Measurements from ENCODE around the gene SLC10A1.
A peak's percentile ranks its signal among the peaks of the same experiment; 100 is the strongest.

SLC10A1 gene

GRCh38 chr14:69766984-69767368 is 30.1 kb downstream of the SLC10A1 start, which contains the start of gene SRSF5:
Gene SRSF5 (plus strand): TSS chr14:69767142. CDS start chr14:69768157, 1,015 bp downstream.
- no peak for TF ChIP-seq CTCF (conservative IDR thresholded peaks at IDR 0.05; ENCODE audit: low read length)

DNA sequence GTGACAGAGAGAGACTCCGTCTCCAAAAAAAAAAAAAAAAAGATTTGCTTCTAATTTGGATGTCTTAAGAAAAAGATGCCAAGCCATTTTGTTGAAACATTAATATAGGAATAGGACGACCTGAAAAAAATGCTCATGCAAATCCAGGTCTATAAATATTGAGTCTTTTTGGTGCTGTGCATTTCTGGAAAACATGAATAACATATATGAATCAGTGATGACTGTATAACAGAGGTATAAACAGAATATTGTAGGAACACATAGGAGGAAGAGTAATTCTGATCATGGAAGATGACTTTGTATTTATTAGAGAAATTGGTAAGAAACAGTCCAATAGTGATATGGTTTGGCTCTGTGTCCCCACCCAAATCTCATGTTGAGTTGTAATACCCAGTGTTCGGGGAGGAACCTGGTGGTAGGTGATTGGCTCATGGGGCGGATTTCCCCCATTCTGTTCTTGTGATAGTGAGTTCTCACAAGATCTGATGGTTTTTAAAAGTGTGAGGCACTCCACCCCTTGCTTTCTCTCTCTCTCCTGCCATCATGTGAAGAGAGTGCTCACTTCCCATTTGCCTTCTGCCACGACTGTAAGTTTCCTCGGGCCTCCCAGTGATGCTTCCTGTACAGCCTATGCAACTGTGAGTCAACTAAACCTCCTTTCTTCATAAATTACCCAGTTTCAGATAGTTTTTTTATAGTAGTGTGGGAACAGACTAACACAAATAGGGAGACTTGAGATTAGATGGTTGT is 33.1 kb downstream of the SLC10A1 start:
- no peak for TF ChIP-seq CTCF (conservative IDR thresholded peaks at IDR 0.05; ENCODE audit: low read length)
- no peak for DNase-seq (ENCODE audit: low read depth)
- no peak overlapping the region for H3K4me3 ChIP-seq (ENCODE audit: low read length)

More at GRCh38 chr14:69766984-69767368, 30.1 kb downstream of the SLC10A1 start, which contains the start of gene SRSF5:
- DNase-seq (ENCODE audit: low read depth), result peak; percentile 98
- peak within 1 kb of the TSS; percentile 99 for H3K4me3 ChIP-seq (ENCODE audit: low read length)

DNA sequence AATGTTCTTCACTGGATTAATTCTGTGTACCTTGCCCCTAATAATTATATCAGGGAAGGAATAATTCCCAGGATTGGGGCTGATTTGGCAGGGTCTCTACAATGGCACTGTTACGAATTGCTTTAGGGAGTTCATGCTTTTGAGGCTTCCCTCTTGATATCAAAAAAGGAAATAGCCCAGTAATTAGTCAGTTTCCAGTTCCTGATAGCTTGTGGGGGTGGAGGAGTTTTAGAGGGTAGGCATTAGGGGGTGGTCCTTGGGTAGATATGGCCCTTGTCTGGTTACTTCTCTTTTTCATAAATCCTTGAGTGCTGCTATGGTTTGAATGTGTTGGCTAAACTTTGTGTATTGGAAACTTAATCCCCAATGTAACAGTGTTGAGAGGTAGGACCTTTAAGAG is 36.2 kb downstream of the SLC10A1 start:
- no peak for DNase-seq (ENCODE audit: low read depth)
- no peak overlapping the region for H3K4me3 ChIP-seq (ENCODE audit: low read length)
- no peak for TF ChIP-seq CTCF (conservative IDR thresholded peaks at IDR 0.05; ENCODE audit: low read length)

DNA sequence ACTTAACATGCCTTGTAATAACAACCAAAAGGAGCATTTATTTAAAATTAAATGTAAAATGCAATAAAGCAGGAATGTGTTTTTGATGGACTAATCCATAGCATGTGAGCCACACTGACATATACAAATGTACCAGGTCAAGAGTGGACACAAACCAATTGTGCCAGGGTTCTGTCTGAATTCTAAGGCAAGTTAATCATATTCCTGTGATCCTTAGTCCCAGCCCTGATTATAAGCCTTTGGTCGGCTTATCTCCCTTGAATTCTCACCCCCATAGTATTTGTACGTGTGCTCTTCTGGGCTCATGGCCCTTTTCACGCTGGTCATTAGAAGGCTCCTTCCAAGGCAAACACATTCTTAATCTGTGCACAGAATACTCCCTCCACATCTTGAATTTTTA is 40.7 kb downstream of the SLC10A1 start:
- H3K4me3 ChIP-seq (ENCODE audit: low read length), result no peak overlapping the region
- no peak for DNase-seq (ENCODE audit: low read depth)
- no peak for TF ChIP-seq CTCF (conservative IDR thresholded peaks at IDR 0.05; ENCODE audit: low read length)

DNA sequence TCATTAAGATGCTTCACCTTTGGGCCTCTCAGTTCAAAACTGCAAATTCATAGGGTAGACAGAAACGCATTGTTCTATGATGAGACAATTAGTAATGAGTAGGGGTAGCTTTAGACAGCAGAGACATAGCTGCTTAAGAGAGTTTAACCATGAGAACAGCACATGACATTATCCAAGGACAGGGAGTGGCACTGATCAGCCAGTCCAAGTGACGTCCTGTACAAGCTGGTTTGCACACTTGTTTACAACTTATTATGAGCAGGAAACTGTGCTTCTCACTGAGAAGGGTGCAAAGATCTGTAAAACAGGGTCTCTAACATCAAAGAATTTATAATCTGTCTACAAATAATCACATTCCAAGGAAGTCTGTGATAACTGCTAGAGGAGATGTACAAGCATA is 41.3 kb downstream of the SLC10A1 start:
- DNase-seq (ENCODE audit: low read depth), result no peak
- no peak overlapping the region for H3K4me3 ChIP-seq (ENCODE audit: low read length)
- TF ChIP-seq CTCF (conservative IDR thresholded peaks at IDR 0.05; ENCODE audit: low read length), result no peak

GRCh38 chr14:69755296-69755695 is 41.7 kb downstream of the SLC10A1 start:
- TF ChIP-seq CTCF (conservative IDR thresholded peaks at IDR 0.05; ENCODE audit: low read length), result no peak

GRCh38 chr14:69754487-69754886 is 42.6 kb downstream of the SLC10A1 start:
- H3K4me3 ChIP-seq (ENCODE audit: low read length), result no peak overlapping the region
- no peak for DNase-seq (ENCODE audit: low read depth)
- TF ChIP-seq CTCF (conservative IDR thresholded peaks at IDR 0.05; ENCODE audit: low read length), result no peak

More at GRCh38 chr14:69755296-69755695, 41.7 kb downstream of the SLC10A1 start:
- DNase-seq (ENCODE audit: low read depth), result no peak
- H3K4me3 ChIP-seq (ENCODE audit: low read length), result no peak overlapping the region
